ENCODE results near the gene LYSMD4. TPM values are rescaled to one million over a fixed set of nuclear protein-coding genes. Genes with fewer than 3 reads are reported as not detected.
"Not testable (repeated sequence)": the region's sequence is repeated elsewhere in the genome, so short reads cannot be mapped to it uniquely, and the experiment has no call there.

Gene LYSMD4
- total RNA-seq (14.6 TPM), polyA plus RNA-seq (1 to 10 TPM; 4.9 to 8.1 (median 5.8) TPM)

- Mint-ChIP-seq H3K4me3 (peak within 1 kb of the TSS; percentile 90 to 96 (median 92)), H3K4me1 (peaks cover 12 to 21% (median 16%) of the 10 kb centered on the region in 4 donors), H3K27ac (peak within 1 kb of the TSS; percentile 94 to 98 (median 96)), H3K27me3 (peaks cover 11% of the 10 kb centered on the region), H3K36me3 (no peaks in the 10 kb centered on the region), H3K9me3 (no peaks in the 10 kb centered on the region)
- Histone ChIP-seq H3K27ac (ENCODE audit: insufficient read depth, low read length, poor library complexity, severe bottlenecking) (peak within 1 kb of the TSS; percentile 83), H3K4me1 (ENCODE audit: control insufficient read depth, insufficient read depth, low read length, poor library complexity, severe bottlenecking) (peaks cover 15% of the 10 kb centered on the region), H3K4me3 (ENCODE audit: low read depth, low read length) (peak within 1 kb of the TSS; percentile 75), H3K36me3 (ENCODE audit: control insufficient read depth, insufficient read depth, low read length) (peaks cover 10% of the 10 kb centered on the region), H3K27me3 (ENCODE audit: control insufficient read depth, insufficient read depth, low read length) (no peaks in the 10 kb centered on the region), H3K9me3 (ENCODE audit: control insufficient read depth in 2 of 2, low read length in 2 of 2) (no peaks in the 10 kb centered on the region)
- peak; percentile 96 to 98 (median 97) for DNase-seq
- ATAC-seq (ENCODE audit: low read depth in 2 of 2) = peak; percentile 99
Measured at GRCh38 chr15:99733268-99734039, at the start of gene LYSMD4. TSS of gene LYSMD4 (minus strand) at chr15:99733437. CDS start at chr15:99731999, 1,438 bp downstream.

GRCh38 chr15:99782029-99782428, 48.8 kb upstream of the LYSMD4 start:
- H3K4me1 Mint-ChIP-seq; H3K36me3 ChIP-seq (ENCODE audit: control insufficient read depth, insufficient read depth, low read length); H3K27ac ChIP-seq (ENCODE audit: insufficient read depth, low read length, poor library complexity, severe bottlenecking); DNase-seq; H3K27me3 ChIP-seq (ENCODE audit: control insufficient read depth, insufficient read depth, low read length); H3K36me3 Mint-ChIP-seq; H3K4me3 Mint-ChIP-seq; H3K9me3 Mint-ChIP-seq; H3K4me1 ChIP-seq (ENCODE audit: control insufficient read depth, insufficient read depth, low read length, poor library complexity, severe bottlenecking); ATAC-seq (ENCODE audit: low read depth in 2 of 2); H3K27ac Mint-ChIP-seq; H3K9me3 ChIP-seq (ENCODE audit: control insufficient read depth in 2 of 2, low read length in 2 of 2); H3K4me3 ChIP-seq (ENCODE audit: low read depth, low read length): not testable (repeated sequence)
- H3K27me3 Mint-ChIP-seq = peaks cover 13% of the 10 kb centered on the region

- DNase-seq = no peak
- H3K9me3 ChIP-seq (ENCODE audit: control insufficient read depth in 2 of 2, low read length in 2 of 2) = no peaks in the 10 kb centered on the region
- no peaks in the 10 kb centered on the region for H3K4me1 ChIP-seq (ENCODE audit: control insufficient read depth, insufficient read depth, low read length, poor library complexity, severe bottlenecking)
- H3K36me3 ChIP-seq (ENCODE audit: control insufficient read depth, insufficient read depth, low read length) = no peaks in the 10 kb centered on the region
- H3K4me1 Mint-ChIP-seq = no peaks in the 10 kb centered on the region
- no peak overlapping the region for H3K27ac ChIP-seq (ENCODE audit: insufficient read depth, low read length, poor library complexity, severe bottlenecking)
- no peak overlapping the region for H3K4me3 ChIP-seq (ENCODE audit: low read depth, low read length)
- no peak overlapping the region for H3K4me3 Mint-ChIP-seq
- no peaks in the 10 kb centered on the region for H3K27me3 Mint-ChIP-seq
- no peak for ATAC-seq (ENCODE audit: low read depth in 2 of 2)
- no peak overlapping the region for H3K27ac Mint-ChIP-seq
- H3K27me3 ChIP-seq (ENCODE audit: control insufficient read depth, insufficient read depth, low read length) = no peaks in the 10 kb centered on the region
- no peaks in the 10 kb centered on the region for H3K36me3 Mint-ChIP-seq
- H3K9me3 Mint-ChIP-seq = peaks cover 0 to 2% (median 0%) of the 10 kb centered on the region in 7 donors
Measured at GRCh38 chr15:99777144-99777543, 43.9 kb upstream of the LYSMD4 start.

- Histone ChIP-seq H3K27ac (ENCODE audit: insufficient read depth, low read length, poor library complexity, severe bottlenecking) (no peak overlapping the region), H3K27me3 (ENCODE audit: control insufficient read depth, insufficient read depth, low read length) (no peaks in the 10 kb centered on the region), H3K4me3 (ENCODE audit: low read depth, low read length) (no peak overlapping the region), H3K4me1 (ENCODE audit: control insufficient read depth, insufficient read depth, low read length, poor library complexity, severe bottlenecking) (no peaks in the 10 kb centered on the region), H3K9me3 (ENCODE audit: control insufficient read depth in 2 of 2, low read length in 2 of 2) (no peaks in the 10 kb centered on the region), H3K36me3 (ENCODE audit: control insufficient read depth, insufficient read depth, low read length) (no peaks in the 10 kb centered on the region)
- no peak for DNase-seq
- no peak for ATAC-seq (ENCODE audit: low read depth in 2 of 2)
- H3K36me3 Mint-ChIP-seq = no peaks in the 10 kb centered on the region
- H3K9me3 Mint-ChIP-seq = no peaks in the 10 kb centered on the region
- H3K4me1 Mint-ChIP-seq = no peaks in the 10 kb centered on the region
- H3K27ac Mint-ChIP-seq = no peak overlapping the region
- peaks cover 19% of the 10 kb centered on the region for H3K27me3 Mint-ChIP-seq
- no peak overlapping the region for H3K4me3 Mint-ChIP-seq
Measured at GRCh38 chr15:99764522-99764921, 31.3 kb upstream of the LYSMD4 start.

GRCh38 chr15:99763827-99764226, 30.6 kb upstream of the LYSMD4 start:
- Mint-ChIP-seq H3K9me3 (no peaks in the 10 kb centered on the region), H3K27ac (no peak overlapping the region), H3K4me3 (no peak overlapping the region), H3K36me3 (no peaks in the 10 kb centered on the region), H3K4me1 (no peaks in the 10 kb centered on the region), H3K27me3 (peaks cover 16% of the 10 kb centered on the region)
- no peak for DNase-seq
- H3K27ac ChIP-seq (ENCODE audit: insufficient read depth, low read length, poor library complexity, severe bottlenecking) = no peak overlapping the region
- H3K27me3 ChIP-seq (ENCODE audit: control insufficient read depth, insufficient read depth, low read length) = no peaks in the 10 kb centered on the region
- no peaks in the 10 kb centered on the region for H3K9me3 ChIP-seq (ENCODE audit: control insufficient read depth in 2 of 2, low read length in 2 of 2)
- no peaks in the 10 kb centered on the region for H3K4me1 ChIP-seq (ENCODE audit: control insufficient read depth, insufficient read depth, low read length, poor library complexity, severe bottlenecking)
- no peak overlapping the region for H3K4me3 ChIP-seq (ENCODE audit: low read depth, low read length)
- no peaks in the 10 kb centered on the region for H3K36me3 ChIP-seq (ENCODE audit: control insufficient read depth, insufficient read depth, low read length)
- no peak for ATAC-seq (ENCODE audit: low read depth in 2 of 2)

- H3K27ac Mint-ChIP-seq = no peak overlapping the region
- ATAC-seq (ENCODE audit: low read depth in 2 of 2) (no peak), DNase-seq (no peak)
- no peaks in the 10 kb centered on the region for H3K36me3 ChIP-seq (ENCODE audit: control insufficient read depth, insufficient read depth, low read length)
- no peak overlapping the region for H3K27ac ChIP-seq (ENCODE audit: insufficient read depth, low read length, poor library complexity, severe bottlenecking)
- no peak overlapping the region for H3K4me3 Mint-ChIP-seq
- H3K27me3 Mint-ChIP-seq = peaks cover 14% of the 10 kb centered on the region
- no peaks in the 10 kb centered on the region for H3K36me3 Mint-ChIP-seq
- no peaks in the 10 kb centered on the region for H3K9me3 ChIP-seq (ENCODE audit: control insufficient read depth in 2 of 2, low read length in 2 of 2)
- no peaks in the 10 kb centered on the region for H3K9me3 Mint-ChIP-seq
- no peak overlapping the region for H3K4me3 ChIP-seq (ENCODE audit: low read depth, low read length)
- no peaks in the 10 kb centered on the region for H3K4me1 Mint-ChIP-seq
- no peaks in the 10 kb centered on the region for H3K4me1 ChIP-seq (ENCODE audit: control insufficient read depth, insufficient read depth, low read length, poor library complexity, severe bottlenecking)
- H3K27me3 ChIP-seq (ENCODE audit: control insufficient read depth, insufficient read depth, low read length) = no peaks in the 10 kb centered on the region
Measured at GRCh38 chr15:99762288-99762687, 29.1 kb upstream of the LYSMD4 start.

GRCh38 chr15:99755692-99756409, 22.6 kb upstream of the LYSMD4 start:
- H3K9me3 ChIP-seq (ENCODE audit: control insufficient read depth in 2 of 2, low read length in 2 of 2) = no peaks in the 10 kb centered on the region
- no peaks in the 10 kb centered on the region for H3K4me1 ChIP-seq (ENCODE audit: control insufficient read depth, insufficient read depth, low read length, poor library complexity, severe bottlenecking)
- H3K27me3 ChIP-seq (ENCODE audit: control insufficient read depth, insufficient read depth, low read length) = peaks cover 4% of the 10 kb centered on the region
- H3K27ac Mint-ChIP-seq = peak overlapping the region in 1 of 3 donors; percentile 91
- H3K4me1 Mint-ChIP-seq = peaks cover 4 to 6% (median 5%) of the 10 kb centered on the region in 4 donors
- no peaks in the 10 kb centered on the region for H3K36me3 ChIP-seq (ENCODE audit: control insufficient read depth, insufficient read depth, low read length)
- DNase-seq = peak; percentile 12 to 78 (median 63)
- peaks cover 10% of the 10 kb centered on the region for H3K27me3 Mint-ChIP-seq
- no peaks in the 10 kb centered on the region for H3K36me3 Mint-ChIP-seq
- H3K4me3 ChIP-seq (ENCODE audit: low read depth, low read length) = no peak overlapping the region
- ATAC-seq (ENCODE audit: low read depth in 2 of 2) = peak; percentile 57 to 76
- H3K27ac ChIP-seq (ENCODE audit: insufficient read depth, low read length, poor library complexity, severe bottlenecking) = no peak overlapping the region
- H3K9me3 Mint-ChIP-seq = no peaks in the 10 kb centered on the region
- H3K4me3 Mint-ChIP-seq = no peak overlapping the region

Measured in CD4-positive, CD25-positive, alpha-beta regulatory T cell (primary cell).